Measurements from ENCODE around the gene OR5J2.

DNA sequence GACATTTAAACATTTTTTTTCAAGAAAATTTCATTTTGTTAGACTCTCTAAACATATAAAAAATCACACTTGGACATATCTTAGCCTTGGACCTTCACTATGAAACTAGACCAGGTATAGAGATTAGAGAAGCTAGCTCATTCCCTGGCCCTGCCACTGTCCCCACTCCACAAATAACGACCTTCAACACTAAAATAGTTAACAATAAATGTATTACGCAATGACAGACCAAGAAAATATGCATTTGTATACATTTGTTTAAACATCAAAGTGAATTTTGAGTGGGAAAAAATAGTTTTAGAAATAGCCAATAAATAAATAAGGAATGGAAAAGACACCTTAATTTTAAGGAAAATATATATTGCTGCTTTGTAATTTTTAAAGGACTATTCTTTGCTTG, 20.9 kb downstream of the OR5J2 start:
- TF ChIP-seq, protein P1, sequence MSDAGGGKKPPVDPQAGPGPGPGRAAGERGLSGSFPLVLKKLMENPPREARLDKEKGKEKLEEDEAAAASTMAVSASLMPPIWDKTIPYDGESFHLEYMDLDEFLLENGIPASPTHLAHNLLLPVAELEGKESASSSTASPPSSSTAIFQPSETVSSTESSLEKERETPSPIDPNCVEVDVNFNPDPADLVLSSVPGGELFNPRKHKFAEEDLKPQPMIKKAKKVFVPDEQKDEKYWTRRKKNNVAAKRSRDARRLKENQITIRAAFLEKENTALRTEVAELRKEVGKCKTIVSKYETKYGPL (CRISPR knock-in tag; IDR thresholded peaks at IDR 0.05) = no peak
- TF ChIP-seq, protein P2, sequence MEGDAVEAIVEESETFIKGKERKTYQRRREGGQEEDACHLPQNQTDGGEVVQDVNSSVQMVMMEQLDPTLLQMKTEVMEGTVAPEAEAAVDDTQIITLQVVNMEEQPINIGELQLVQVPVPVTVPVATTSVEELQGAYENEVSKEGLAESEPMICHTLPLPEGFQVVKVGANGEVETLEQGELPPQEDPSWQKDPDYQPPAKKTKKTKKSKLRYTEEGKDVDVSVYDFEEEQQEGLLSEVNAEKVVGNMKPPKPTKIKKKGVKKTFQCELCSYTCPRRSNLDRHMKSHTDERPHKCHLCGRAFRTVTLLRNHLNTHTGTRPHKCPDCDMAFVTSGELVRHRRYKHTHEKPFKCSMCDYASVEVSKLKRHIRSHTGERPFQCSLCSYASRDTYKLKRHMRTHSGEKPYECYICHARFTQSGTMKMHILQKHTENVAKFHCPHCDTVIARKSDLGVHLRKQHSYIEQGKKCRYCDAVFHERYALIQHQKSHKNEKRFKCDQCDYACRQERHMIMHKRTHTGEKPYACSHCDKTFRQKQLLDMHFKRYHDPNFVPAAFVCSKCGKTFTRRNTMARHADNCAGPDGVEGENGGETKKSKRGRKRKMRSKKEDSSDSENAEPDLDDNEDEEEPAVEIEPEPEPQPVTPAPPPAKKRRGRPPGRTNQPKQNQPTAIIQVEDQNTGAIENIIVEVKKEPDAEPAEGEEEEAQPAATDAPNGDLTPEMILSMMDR (CRISPR knock-in tag; IDR thresholded peaks at IDR 0.05) = no peak
- TF ChIP-seq ESRRA (CRISPR knock-in tag; IDR thresholded peaks at IDR 0.05; ENCODE audit: low read depth) (no peak), POLR2A (IDR thresholded peaks at IDR 0.05; ENCODE audit: insufficient read depth in 1 of 2, low read depth in 2 of 2, low read length in 2 of 2) (no peak), EP300 (IDR thresholded peaks at IDR 0.05; ENCODE audit: low read depth in 2 of 2, low read length in 2 of 2) (no peak), EP300 (CRISPR knock-in tag; IDR thresholded peaks at IDR 0.05; ENCODE audit: borderline replicate concordance) (no peak)
- TF ChIP-seq, protein P3, sequence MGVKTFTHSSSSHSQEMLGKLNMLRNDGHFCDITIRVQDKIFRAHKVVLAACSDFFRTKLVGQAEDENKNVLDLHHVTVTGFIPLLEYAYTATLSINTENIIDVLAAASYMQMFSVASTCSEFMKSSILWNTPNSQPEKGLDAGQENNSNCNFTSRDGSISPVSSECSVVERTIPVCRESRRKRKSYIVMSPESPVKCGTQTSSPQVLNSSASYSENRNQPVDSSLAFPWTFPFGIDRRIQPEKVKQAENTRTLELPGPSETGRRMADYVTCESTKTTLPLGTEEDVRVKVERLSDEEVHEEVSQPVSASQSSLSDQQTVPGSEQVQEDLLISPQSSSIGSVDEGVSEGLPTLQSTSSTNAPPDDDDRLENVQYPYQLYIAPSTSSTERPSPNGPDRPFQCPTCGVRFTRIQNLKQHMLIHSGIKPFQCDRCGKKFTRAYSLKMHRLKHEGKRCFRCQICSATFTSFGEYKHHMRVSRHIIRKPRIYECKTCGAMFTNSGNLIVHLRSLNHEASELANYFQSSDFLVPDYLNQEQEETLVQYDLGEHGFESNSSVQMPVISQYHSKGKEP (CRISPR knock-in tag; IDR thresholded peaks at IDR 0.05) = no peak
- TF ChIP-seq, protein P4, sequence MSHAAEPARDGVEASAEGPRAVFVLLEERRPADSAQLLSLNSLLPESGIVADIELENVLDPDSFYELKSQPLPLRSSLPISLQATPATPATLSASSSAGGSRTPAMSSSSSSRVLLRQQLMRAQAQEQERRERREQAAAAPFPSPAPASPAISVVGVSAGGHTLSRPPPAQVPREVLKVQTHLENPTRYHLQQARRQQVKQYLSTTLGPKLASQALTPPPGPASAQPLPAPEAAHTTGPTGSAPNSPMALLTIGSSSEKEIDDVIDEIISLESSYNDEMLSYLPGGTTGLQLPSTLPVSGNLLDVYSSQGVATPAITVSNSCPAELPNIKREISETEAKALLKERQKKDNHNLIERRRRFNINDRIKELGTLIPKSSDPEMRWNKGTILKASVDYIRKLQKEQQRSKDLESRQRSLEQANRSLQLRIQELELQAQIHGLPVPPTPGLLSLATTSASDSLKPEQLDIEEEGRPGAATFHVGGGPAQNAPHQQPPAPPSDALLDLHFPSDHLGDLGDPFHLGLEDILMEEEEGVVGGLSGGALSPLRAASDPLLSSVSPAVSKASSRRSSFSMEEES (CRISPR knock-in tag; IDR thresholded peaks at IDR 0.05) = no peak

All from HepG2 (cell line).